IPS DF 6.9 (cell line): ENCODE results near the gene TRPV3.

Experiments used
- DNase-seq: peaks from one replicate; pipeline ENCODE4 v3.0.0-alpha.2; 2013; ENCODE audit warnings: low read depth, low spot score
- H3K27ac ChIP-seq: one replicate; pipeline ENCODE4 v1.5.1; 2013; ENCODE audit warnings: low read length, control low read depth
- H3K27me3 ChIP-seq: 2 replicates; pipeline ENCODE4 v1.6.1; 2013; ENCODE audit warnings: mild to moderate bottlenecking, low read length; ENCODE audit not compliant: control insufficient read depth, insufficient read depth
- H3K36me3 ChIP-seq: 2 replicates; pipeline ENCODE4 v1.6.1; 2013; ENCODE audit warnings: low read length; ENCODE audit not compliant: control insufficient read depth, insufficient read depth
- H3K4me1 ChIP-seq: 2 replicates; pipeline ENCODE4 v1.6.1; 2013; ENCODE audit warnings: low read length; ENCODE audit not compliant: control insufficient read depth, insufficient read depth
- H3K4me3 ChIP-seq: 2 replicates; pipeline ENCODE4 v1.5.1; 2013; ENCODE audit warnings: mild to moderate bottlenecking, low read length
- H3K9me3 ChIP-seq: 2 replicates; pipeline ENCODE4 v1.6.1; 2013; ENCODE audit warnings: low read length, inconsistent platforms; ENCODE audit not compliant: control insufficient read depth, insufficient read depth
- WGBS: extraction: QIAGEN DNeasy Blood & Tissue Kit; methylation state at CpG from one replicate; pipeline ENCODE4 v1.1.7; 2013; ENCODE audit warnings: mixed read lengths, missing lambda C conversion rate; ENCODE audit not compliant: insufficient read length, insufficient coverage; 5-methylcytosine and 5-hydroxymethylcytosine counted together

TRPV3 gene

GRCh38 chr17:3557768-3558583 lies at the start of gene TRPV3:
Gene TRPV3 (minus strand): TSS chr17:3557812. CDS start chr17:3554850, 2,962 bp downstream.
- no CpG with 5 or more reads among the region's 23 CpGs for WGBS
- no peaks in the 10 kb centered on the region for H3K27me3 ChIP-seq
- no peak within 1 kb of the TSS for H3K27ac ChIP-seq
- no peak within 1 kb of the TSS; the same call in 1 of the 2 replicates for H3K4me3 ChIP-seq
- no peaks in the 10 kb centered on the region for H3K36me3 ChIP-seq
- DNase-seq, result no peak
- no peaks in the 10 kb centered on the region; the same call in 1 of the 2 replicates for H3K4me1 ChIP-seq
- H3K9me3 ChIP-seq, result no peaks in the 10 kb centered on the region

DNA sequence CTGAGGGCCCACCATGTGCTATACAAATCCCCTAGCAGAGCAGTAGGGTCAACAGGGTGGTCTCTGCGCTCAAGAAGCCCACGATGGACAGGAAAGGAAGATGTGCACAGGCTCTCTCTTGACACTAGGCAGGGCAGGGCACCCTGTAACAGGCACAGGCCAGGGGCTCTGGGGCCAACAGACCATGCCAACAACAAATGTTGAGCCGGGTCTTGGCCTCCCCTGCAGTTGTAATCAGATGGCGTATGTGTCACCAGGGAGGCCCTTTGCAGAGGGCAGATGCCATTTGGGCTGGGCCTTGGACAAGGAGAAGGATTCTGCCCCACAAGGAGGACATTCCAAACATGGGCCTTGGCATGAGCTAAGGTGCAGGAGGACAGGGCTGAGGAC lies 46.3 kb upstream of the TRPV3 start:
- H3K9me3 ChIP-seq, result no peaks in the 10 kb centered on the region
- no CpG with 5 or more reads among the region's 4 CpGs for WGBS
- no peak overlapping the region for H3K4me3 ChIP-seq
- DNase-seq, result no peak
- no peaks in the 10 kb centered on the region for H3K27me3 ChIP-seq
- peaks cover 9% of the 10 kb centered on the region for H3K36me3 ChIP-seq
- H3K27ac ChIP-seq, result no peak overlapping the region
- H3K4me1 ChIP-seq, result no peaks in the 10 kb centered on the region

DNA sequence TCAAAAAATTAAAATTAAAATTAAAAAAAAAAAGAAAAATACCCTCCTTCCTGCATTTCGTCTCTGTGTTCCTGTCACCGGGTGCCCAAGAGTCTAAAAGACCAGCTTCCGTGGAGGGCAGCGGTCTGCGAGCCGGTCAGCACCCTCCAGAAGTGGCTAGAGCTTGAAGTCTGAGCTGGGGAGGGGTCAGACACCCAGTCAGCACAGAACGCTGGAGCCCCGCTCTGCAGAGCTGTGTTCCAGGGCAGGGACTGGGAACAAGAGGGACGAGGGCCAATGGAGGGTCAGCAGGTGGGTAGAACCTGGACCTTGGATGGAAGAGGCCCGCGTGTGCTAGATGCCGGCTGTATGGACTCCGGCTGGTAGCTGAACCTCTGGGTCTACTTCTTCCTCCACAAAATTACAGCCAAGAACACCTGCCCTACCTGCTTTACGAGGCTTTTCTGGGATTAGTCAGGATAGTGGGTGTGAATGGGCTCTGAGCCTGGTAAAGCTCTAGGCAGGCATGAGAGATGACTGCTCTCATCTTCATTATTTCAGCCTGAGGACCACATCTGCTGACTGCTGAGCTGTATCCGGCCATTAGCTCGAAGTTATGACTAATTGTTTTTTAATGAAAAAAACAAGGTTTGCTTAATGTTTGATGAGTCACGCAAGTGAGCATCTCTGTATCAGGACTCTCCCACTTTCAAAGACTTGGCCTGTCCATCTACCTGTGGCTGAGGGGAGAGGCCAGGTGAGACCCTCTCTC lies 45.7 kb upstream of the TRPV3 start:
- no peak for DNase-seq
- Histone ChIP-seq H3K9me3 (no peaks in the 10 kb centered on the region), H3K4me3 (no peak overlapping the region), H3K4me1 (no peaks in the 10 kb centered on the region), H3K27ac (no peak overlapping the region), H3K36me3 (peaks cover 8% of the 10 kb centered on the region), H3K27me3 (no peaks in the 10 kb centered on the region)
- no CpG with 5 or more reads among the region's 17 CpGs for WGBS

DNA sequence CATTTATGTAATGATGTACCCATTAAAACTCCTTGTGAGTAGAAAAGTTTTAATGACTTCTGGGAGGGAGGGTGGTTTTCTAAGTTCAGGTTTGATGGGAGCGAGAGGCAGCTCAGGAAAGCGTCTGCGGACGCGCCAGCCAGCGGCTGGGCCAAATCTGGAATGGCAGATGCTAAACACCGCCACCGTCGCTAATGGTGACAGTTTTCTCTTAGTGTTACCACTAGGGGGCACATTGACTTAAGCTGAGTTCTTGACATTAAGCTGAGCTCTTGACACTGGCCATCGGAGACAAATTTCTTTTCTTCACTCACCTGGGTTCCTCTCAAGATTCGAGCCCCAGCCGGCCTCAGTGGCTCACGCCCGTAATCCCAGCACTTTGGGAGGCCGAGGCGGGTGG lies 44.9 kb upstream of the TRPV3 start:
- Histone ChIP-seq H3K27me3 (no peaks in the 10 kb centered on the region), H3K27ac (no peak overlapping the region), H3K36me3 (peaks cover 7% of the 10 kb centered on the region), H3K4me3 (no peak overlapping the region), H3K9me3 (no peaks in the 10 kb centered on the region), H3K4me1 (no peaks in the 10 kb centered on the region)
- WGBS, result no CpG with 5 or more reads among the region's 16 CpGs
- DNase-seq, result peak; percentile 47

DNA sequence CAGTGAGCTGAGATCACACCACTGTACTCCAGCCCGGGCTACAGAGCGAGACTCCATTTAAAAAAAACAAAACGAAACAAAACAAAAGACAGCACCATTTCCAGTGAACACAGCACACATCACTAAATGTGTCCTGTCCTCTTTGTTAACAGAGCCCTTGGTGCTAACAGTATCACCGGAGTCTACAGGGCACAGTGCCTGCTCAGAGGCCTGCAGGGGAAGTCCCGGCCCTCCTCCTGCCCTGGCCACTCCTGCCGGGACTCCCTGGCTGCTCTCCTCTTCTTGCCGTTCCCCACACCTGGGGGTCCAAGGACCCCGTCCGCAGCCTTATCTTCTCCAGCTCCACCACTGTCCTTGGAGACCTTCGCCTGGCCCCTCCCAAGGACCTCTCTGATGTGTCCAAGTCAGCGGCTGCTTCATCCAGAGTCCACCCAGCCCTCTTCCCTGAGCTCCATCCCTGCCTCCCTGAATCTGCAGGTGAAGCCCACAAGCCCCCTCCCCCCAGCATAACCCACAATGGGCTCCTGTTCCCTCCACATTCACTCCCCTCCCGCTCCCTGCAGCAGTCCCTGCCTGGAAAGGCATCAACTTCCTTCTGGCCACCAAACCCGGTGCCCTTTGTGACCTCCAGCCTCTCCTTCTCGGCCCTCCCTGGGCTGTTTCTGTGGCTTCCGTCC lies 43.1 kb upstream of the TRPV3 start:
- H3K9me3 ChIP-seq, result no peaks in the 10 kb centered on the region
- H3K36me3 ChIP-seq, result no peaks in the 10 kb centered on the region
- no peaks in the 10 kb centered on the region for H3K27me3 ChIP-seq
- H3K4me1 ChIP-seq, result no peaks in the 10 kb centered on the region
- no CpG with 5 or more reads among the region's 15 CpGs for WGBS
- no peak for DNase-seq
- no peak overlapping the region for H3K4me3 ChIP-seq
- no peak overlapping the region for H3K27ac ChIP-seq

- no peaks in the 10 kb centered on the region for H3K9me3 ChIP-seq
- DNase-seq, result no peak
- no peaks in the 10 kb centered on the region for H3K36me3 ChIP-seq
- H3K4me3 ChIP-seq, result no peak overlapping the region
- no peak overlapping the region for H3K27ac ChIP-seq
- no peaks in the 10 kb centered on the region for H3K4me1 ChIP-seq
- no CpG with 5 or more reads among the region's 13 CpGs for WGBS
- no peaks in the 10 kb centered on the region for H3K27me3 ChIP-seq
Measured at GRCh38 chr17:3598078-3598477, 40.5 kb upstream of the TRPV3 start.

- no peak overlapping the region for H3K4me3 ChIP-seq
- whole genome bisulfite sequencing, result no CpG with 5 or more reads among the region's 27 CpGs
- H3K27me3 ChIP-seq, result no peaks in the 10 kb centered on the region
- H3K27ac ChIP-seq, result no peak overlapping the region
- no peaks in the 10 kb centered on the region for H3K4me1 ChIP-seq
- no peaks in the 10 kb centered on the region for H3K36me3 ChIP-seq
- DNase-seq, result no peak
- H3K9me3 ChIP-seq, result no peaks in the 10 kb centered on the region
Measured at GRCh38 chr17:3596804-3597464, 39.3 kb upstream of the TRPV3 start.

- no CpG with 5 or more reads among the region's 15 CpGs for WGBS
- no peaks in the 10 kb centered on the region for H3K27me3 ChIP-seq
- H3K4me1 ChIP-seq, result no peaks in the 10 kb centered on the region
- no peak overlapping the region for H3K4me3 ChIP-seq
- no peaks in the 10 kb centered on the region for H3K9me3 ChIP-seq
- peaks cover 5% of the 10 kb centered on the region for H3K36me3 ChIP-seq
- DNase-seq, result no peak
- no peak overlapping the region for H3K27ac ChIP-seq
Measured at GRCh38 chr17:3594976-3595375, 37.4 kb upstream of the TRPV3 start.

GRCh38 chr17:3594051-3594800 lies 36.6 kb upstream of the TRPV3 start:
- no peak overlapping the region for H3K4me3 ChIP-seq
- H3K27ac ChIP-seq, result no peak overlapping the region
- no CpG with 5 or more reads among the region's 11 CpGs for WGBS
- no peaks in the 10 kb centered on the region for H3K27me3 ChIP-seq
- H3K36me3 ChIP-seq, result peaks cover 9% of the 10 kb centered on the region
- H3K4me1 ChIP-seq, result no peaks in the 10 kb centered on the region
- H3K9me3 ChIP-seq, result no peaks in the 10 kb centered on the region
- no peak for DNase-seq
